Endodermal cell (in vitro differentiated cells): Measurements from ENCODE around the gene NLRP8. TPM values are rescaled to one million over a fixed set of nuclear protein-coding genes. Genes with fewer than 3 reads are reported as not detected.
"Not testable (repeated sequence)": the region's sequence is repeated elsewhere in the genome, so short reads cannot be mapped to it uniquely, and the experiment has no call there.

ENCODE experiments used
- DNase-seq: peaks from one replicate; pipeline ENCODE4 v3.0.0-alpha.2; 2017
- H3K27ac ChIP-seq: 2 replicates; pipeline ENCODE4 v1.5.1; 2013; ENCODE audit warnings: mild to moderate bottlenecking, low read depth, low read length, moderate library complexity
- H3K27me3 ChIP-seq: 2 replicates; pipeline ENCODE4 v1.6.1; 2013; ENCODE audit warnings: mild to moderate bottlenecking, low read length, moderate library complexity; ENCODE audit not compliant: insufficient read depth, control insufficient read depth, poor library complexity, severe bottlenecking
- H3K36me3 ChIP-seq: 2 replicates; pipeline ENCODE4 v1.7.0; 2013; ENCODE audit warnings: mild to moderate bottlenecking, low read length, moderate library complexity; ENCODE audit not compliant: control insufficient read depth, insufficient read depth
- H3K4me1 ChIP-seq: one replicate; pipeline ENCODE4 v1.7.0; 2013; ENCODE audit warnings: low read length; ENCODE audit not compliant: control insufficient read depth, insufficient read depth
- H3K4me3 ChIP-seq: 2 replicates; pipeline ENCODE4 v1.5.1; 2013; ENCODE audit warnings: mild to moderate bottlenecking, low read length, moderate library complexity
- H3K9ac ChIP-seq: 2 replicates; pipeline ENCODE4 v1.6.1; 2013; ENCODE audit warnings: mild to moderate bottlenecking, low read length, moderate library complexity; ENCODE audit not compliant: poor library complexity, severe bottlenecking; ENCODE audit errors: extremely low read depth
- H3K9me3 ChIP-seq: 2 replicates; pipeline ENCODE4 v1.6.1; 2013; ENCODE audit warnings: mild to moderate bottlenecking, low read length, moderate library complexity; ENCODE audit not compliant: control insufficient read depth
- H3K27ac Mint-ChIP-seq: 2 replicates; pipeline ENCODE4 v1.8.0; 2020; ENCODE audit warnings: mixed read lengths
- H3K27me3 Mint-ChIP-seq: 2 replicates; pipeline ENCODE4 v1.8.0; 2021; ENCODE audit warnings: mild to moderate bottlenecking, mixed read lengths; ENCODE audit not compliant: insufficient read depth
- H3K36me3 Mint-ChIP-seq: 2 replicates; pipeline ENCODE4 v1.8.0; 2020; ENCODE audit warnings: low read depth, mixed read lengths
- H3K4me1 Mint-ChIP-seq: 2 replicates; pipeline ENCODE4 v1.8.0; 2020; ENCODE audit warnings: mixed read lengths
- H3K4me3 Mint-ChIP-seq: 2 replicates; pipeline ENCODE4 v1.8.0; 2020; ENCODE audit warnings: mild to moderate bottlenecking, moderate library complexity, mixed read lengths
- H3K9me3 Mint-ChIP-seq: 2 replicates; pipeline ENCODE4 v1.8.0; 2020; ENCODE audit warnings: mild to moderate bottlenecking, mixed read lengths
- CTCF ChIP-seq: fragments of 200-600 bp; sonication (generic); conservative IDR thresholded peaks from 2 replicates; pipeline ENCODE4 v1.5.0; 2021; ENCODE audit warnings: antibody characterized with exemption, mild to moderate bottlenecking
- WGBS, 2 experiments: methylation state at CpG; one replicate each; pipeline versions ENCODE4 v1.1.5 to v1.1.7; 2013; ENCODE audit warnings: missing lambda C conversion rate in 2 of 2, mixed read lengths in 1 of 2; ENCODE audit not compliant: insufficient coverage in 1 of 2, insufficient read length in 1 of 2; 5-methylcytosine and 5-hydroxymethylcytosine counted together
- total RNA-seq, 2 donors: library from RNA; stranded (reverse); fragmentation: NEBNext Ultra II Directional in 1 of 2; extraction: Animal tissue kit (Norgen Biotek cat#: 25700) in 1 of 2; gene quantifications; 2 replicates in 1 of 2; 3 replicates in 1 of 2; pipeline ENCODE4 v1.2.1, GENCODE V29; 2021

NLRP8 gene
- total RNA-seq, 2 donors from 2014 or later = not detected

DNA sequence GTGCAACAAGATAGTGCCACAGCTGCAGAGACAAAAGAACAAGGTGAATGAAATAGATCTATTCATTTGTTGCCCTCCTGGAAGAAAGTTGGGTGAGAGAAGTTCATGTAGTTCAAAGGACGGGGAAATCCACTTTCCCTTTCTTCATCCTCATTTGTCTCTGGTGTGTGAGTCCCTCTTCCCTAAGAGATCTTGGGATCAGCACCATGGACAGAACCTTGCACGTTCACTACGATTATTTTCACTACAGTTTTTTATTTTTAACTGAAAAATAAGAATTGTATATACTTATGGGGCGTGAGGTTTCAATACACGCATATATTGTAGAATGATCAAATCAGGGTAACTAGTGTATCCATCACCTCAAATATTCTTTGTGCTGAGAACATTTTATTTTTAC lies 68.1 kb downstream of the NLRP8 start:
- Histone ChIP-seq H3K36me3 (no peaks in the 10 kb centered on the region), H3K4me3 (no peak overlapping the region), H3K9ac (no peak overlapping the region), H3K27ac (no peak overlapping the region), H3K9me3 (peaks cover 63% of the 10 kb centered on the region), H3K4me1 (no peaks in the 10 kb centered on the region), H3K27me3 (no peaks in the 10 kb centered on the region)
- no peak for TF ChIP-seq CTCF
- Mint-ChIP-seq H3K27me3 (no peaks in the 10 kb centered on the region), H3K27ac (no peak overlapping the region), H3K4me1 (no peaks in the 10 kb centered on the region), H3K36me3 (no peaks in the 10 kb centered on the region), H3K9me3 (peaks cover 90% of the 10 kb centered on the region), H3K4me3 (no peak overlapping the region)
- no peak for DNase-seq
- WGBS, 2 experiments = 73 to 88% methylated on average over 1 to 3 of the region's 5 CpGs

- H3K9me3 Mint-ChIP-seq = peaks cover 91% of the 10 kb centered on the region
- H3K9me3 ChIP-seq = peaks cover 65% of the 10 kb centered on the region
- no CpG with 5 or more reads among the region's 2 CpGs for WGBS, 2 experiments
Measured at GRCh38 chr19:56019325-56019724, 71.7 kb downstream of the NLRP8 start.

GRCh38 chr19:56020355-56020975 lies 72.8 kb downstream of the NLRP8 start:
- H3K9me3 Mint-ChIP-seq = peaks cover 90% of the 10 kb centered on the region
- not testable (repeated sequence) for H3K27me3 Mint-ChIP-seq, H3K27me3 ChIP-seq, H3K4me1 ChIP-seq, H3K36me3 Mint-ChIP-seq, H3K4me1 Mint-ChIP-seq, H3K4me3 ChIP-seq, H3K9ac ChIP-seq, H3K4me3 Mint-ChIP-seq, DNase-seq, H3K36me3 ChIP-seq, H3K27ac Mint-ChIP-seq, H3K27ac ChIP-seq
- 71 to 100% methylated on average over 1 to 5 of the region's 7 CpGs for WGBS, 2 experiments
- H3K9me3 ChIP-seq = peaks cover 53% of the 10 kb centered on the region

More at GRCh38 chr19:56019325-56019724, 71.7 kb downstream of the NLRP8 start:
- not testable (repeated sequence) for H3K4me1 ChIP-seq, H3K27me3 ChIP-seq, DNase-seq, H3K36me3 Mint-ChIP-seq, H3K4me3 Mint-ChIP-seq, H3K4me3 ChIP-seq, H3K9ac ChIP-seq, H3K27me3 Mint-ChIP-seq, H3K36me3 ChIP-seq, H3K4me1 Mint-ChIP-seq, H3K27ac ChIP-seq, H3K27ac Mint-ChIP-seq

DNA sequence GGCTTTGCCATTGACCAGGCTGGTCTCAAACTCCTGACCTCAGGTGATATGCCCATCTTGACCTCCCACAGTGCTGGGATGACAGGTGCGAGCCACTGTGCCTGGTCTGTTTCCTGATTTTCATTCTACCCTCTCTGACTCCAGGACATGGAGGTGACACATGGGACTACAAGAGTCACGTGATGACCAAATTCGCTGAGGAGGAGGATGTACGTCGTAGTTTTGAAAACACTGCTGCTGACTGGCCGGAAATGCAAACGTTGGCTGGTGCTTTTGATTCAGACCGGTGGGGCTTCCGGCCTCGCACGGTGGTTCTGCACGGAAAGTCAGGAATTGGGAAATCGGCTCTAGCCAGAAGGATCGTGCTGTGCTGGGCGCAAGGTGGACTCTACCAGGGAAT lies 79.1 kb downstream of the NLRP8 start:
- no peak for DNase-seq
- peaks cover 86% of the 10 kb centered on the region for H3K9me3 Mint-ChIP-seq
- no peak overlapping the region for H3K27ac Mint-ChIP-seq
- Histone ChIP-seq H3K9me3 (peaks cover 30% of the 10 kb centered on the region), H3K9ac (no peak overlapping the region), H3K36me3 (no peaks in the 10 kb centered on the region), H3K4me3 (no peak overlapping the region), H3K4me1 (no peaks in the 10 kb centered on the region), H3K27ac (no peak overlapping the region), H3K27me3 (no peaks in the 10 kb centered on the region)
- H3K36me3 Mint-ChIP-seq = no peaks in the 10 kb centered on the region
- 88 to 89% methylated on average over 13 to 15 of the region's 15 CpGs for WGBS, 2 experiments
- H3K4me3 Mint-ChIP-seq = no peak overlapping the region
- no peak for TF ChIP-seq CTCF
- no peaks in the 10 kb centered on the region for H3K27me3 Mint-ChIP-seq
- no peaks in the 10 kb centered on the region for H3K4me1 Mint-ChIP-seq

Other genes starting within 250 kb of the NLRP8 start
- not detected for gene NLRP9, start 209.4 kb upstream of the NLRP8 start, total RNA-seq
- not detected for gene RFPL4A, start 188.7 kb upstream of the NLRP8 start, total RNA-seq
- gene RFPL4AL1, start 178.7 kb upstream of the NLRP8 start, total RNA-seq = not detected
- not detected for gene NLRP11, start 115.8 kb upstream of the NLRP8 start, total RNA-seq
- not detected for gene NLRP4, start 111.3 kb upstream of the NLRP8 start, total RNA-seq
- not detected for gene NLRP13, start 15.5 kb upstream of the NLRP8 start, total RNA-seq
- gene NLRP5, start 38.9 kb downstream of the NLRP8 start, total RNA-seq = not detected
- 10 to 100 TPM; 42.1 to 43.7 TPM for gene ZNF787, start 173.5 kb downstream of the NLRP8 start, total RNA-seq
- 10 to 100 TPM; 50.2 to 58.8 TPM for gene ZNF444, start 193.5 kb downstream of the NLRP8 start, total RNA-seq
- gene GALP, start 228.2 kb downstream of the NLRP8 start, total RNA-seq = under 1 TPM in 1 of 2 donors, not detected in 1; 0.40 TPM
- gene ZSCAN5B, start 250.0 kb downstream of the NLRP8 start, total RNA-seq = not detected